ENCODE measurements around the gene IQCK. TPM values are rescaled to one million over a fixed set of nuclear protein-coding genes. Genes with fewer than 3 reads are reported as not detected.

Gene IQCK
- total RNA-seq, 5 donors from 2014 or later (not counting 1 experiment from before 2014, with no cell fraction given): 1.6 to 3.3 (median 2.0) TPM

GRCh38 chr16:19771040-19771439 is 53.0 kb downstream of the IQCK start:
- H3K4me3 Mint-ChIP-seq: no peak overlapping the region

GRCh38 chr16:19771796-19772195 is 53.7 kb downstream of the IQCK start:
- WGBS (ENCODE audit: insufficient coverage): 63% methylated on average over 3 of the region's 4 CpGs
- Mint-ChIP-seq H3K9me3 (peaks cover 0 to 14% (median 12%) of the 10 kb centered on the region in 3 donors), H3K27me3 (no peaks in the 10 kb centered on the region), H3K4me3 (no peak overlapping the region), H3K4me1 (no peaks in the 10 kb centered on the region), H3K27ac (no peak overlapping the region), H3K36me3 (peaks cover 14% of the 10 kb centered on the region)
- H3K36me3 ChIP-seq (ENCODE audit: control insufficient read depth in 2 of 2, extremely low read depth in 1 of 2, insufficient read depth in 1 of 2, low read length in 1 of 2): no peaks in the 10 kb centered on the region
- ATAC-seq (replicated peaks in 1 of 4) (no peak), DNase-seq (no peak)
- no peaks in the 10 kb centered on the region for H3K27me3 ChIP-seq (replicated peaks in 1 of 2; ENCODE audit: control insufficient read depth in 2 of 2, extremely low read depth in 1 of 2, insufficient read depth in 2 of 2, low read length in 1 of 2)
- no peak overlapping the region for H3K4me3 ChIP-seq (ENCODE audit: control insufficient read depth in 1 of 2, extremely low read depth in 1 of 2, low read length in 1 of 2)
- POLR2A ChIA-PET: interaction anchor here in 1 of 2 donors (0.5 kb wide), 1 partner anchor 108 kb away, joined by 5 read pairs; no protein-coding TSS in a partner anchor
- H3K4me1 ChIP-seq (ENCODE audit: control insufficient read depth in 1 of 2, extremely low read depth in 1 of 2, insufficient read depth in 2 of 2, low read length in 2 of 2): no peaks in the 10 kb centered on the region
- CTCF ChIA-PET: no interaction called here
- no peaks in the 10 kb centered on the region for H3K9me3 ChIP-seq
- no peak overlapping the region for H3K27ac ChIP-seq (ENCODE audit: low read length)

More at GRCh38 chr16:19771040-19771439, 53.0 kb downstream of the IQCK start:
- Histone ChIP-seq H3K27me3 (replicated peaks in 1 of 2; ENCODE audit: control insufficient read depth in 2 of 2, extremely low read depth in 1 of 2, insufficient read depth in 2 of 2, low read length in 1 of 2) (no peaks in the 10 kb centered on the region), H3K4me1 (ENCODE audit: control insufficient read depth in 1 of 2, extremely low read depth in 1 of 2, insufficient read depth in 2 of 2, low read length in 2 of 2) (no peaks in the 10 kb centered on the region), H3K4me3 (ENCODE audit: control insufficient read depth in 1 of 2, extremely low read depth in 1 of 2, low read length in 1 of 2) (no peak overlapping the region), H3K36me3 (ENCODE audit: control insufficient read depth in 2 of 2, extremely low read depth in 1 of 2, insufficient read depth in 1 of 2, low read length in 1 of 2) (no peaks in the 10 kb centered on the region), H3K27ac (ENCODE audit: low read length) (no peak overlapping the region), H3K9me3 (no peaks in the 10 kb centered on the region)
- ATAC-seq (replicated peaks in 1 of 4) (no peak), DNase-seq (no peak)
- ChIA-PET POLR2A (no interaction called here), CTCF (no interaction called here)
- Mint-ChIP-seq H3K4me1 (no peaks in the 10 kb centered on the region), H3K36me3 (peaks cover 14% of the 10 kb centered on the region), H3K27ac (no peak overlapping the region), H3K27me3 (no peaks in the 10 kb centered on the region), H3K9me3 (peaks cover 0 to 14% (median 12%) of the 10 kb centered on the region in 3 donors)
- 57% methylated on average over 1 of the region's 3 CpGs for WGBS (ENCODE audit: insufficient coverage)

- ATAC-seq (replicated peaks in 1 of 4): no peak
- no peaks in the 10 kb centered on the region for H3K9me3 ChIP-seq
- no peak overlapping the region for H3K4me3 ChIP-seq (ENCODE audit: control insufficient read depth in 1 of 2, extremely low read depth in 1 of 2, low read length in 1 of 2)
- peaks cover 0 to 8% (median 7%) of the 10 kb centered on the region in 3 donors for H3K9me3 Mint-ChIP-seq
- no peak overlapping the region for H3K27ac ChIP-seq (ENCODE audit: low read length)
- no peak overlapping the region for H3K27ac Mint-ChIP-seq
- POLR2A ChIA-PET: interaction anchor here in 1 of 2 donors (0.7 kb wide), 1 partner anchor 189 kb away, joined by 3 read pairs; no protein-coding TSS in a partner anchor
- H3K36me3 Mint-ChIP-seq: peaks cover 9% of the 10 kb centered on the region
- CTCF ChIA-PET: interaction anchor here (0.6 kb wide), 2 partner anchors 92 to 471 kb away, joined by 3 read pairs; no protein-coding TSS in a partner anchor
- H3K27me3 Mint-ChIP-seq: no peaks in the 10 kb centered on the region
- no peak for DNase-seq
- H3K4me3 Mint-ChIP-seq: no peak overlapping the region
- H3K4me1 Mint-ChIP-seq: peaks cover 0 to 6% (median 4%) of the 10 kb centered on the region in 3 donors
- H3K36me3 ChIP-seq (ENCODE audit: control insufficient read depth in 2 of 2, extremely low read depth in 1 of 2, insufficient read depth in 1 of 2, low read length in 1 of 2): no peaks in the 10 kb centered on the region
- no CpG with 5 or more reads among the region's 2 CpGs for WGBS (ENCODE audit: insufficient coverage)
- H3K27me3 ChIP-seq (replicated peaks in 1 of 2; ENCODE audit: control insufficient read depth in 2 of 2, extremely low read depth in 1 of 2, insufficient read depth in 2 of 2, low read length in 1 of 2): no peaks in the 10 kb centered on the region
- no peaks in the 10 kb centered on the region for H3K4me1 ChIP-seq (ENCODE audit: control insufficient read depth in 1 of 2, extremely low read depth in 1 of 2, insufficient read depth in 2 of 2, low read length in 2 of 2)
Measured at GRCh38 chr16:19774024-19774423, 56.0 kb downstream of the IQCK start.

GRCh38 chr16:19776147-19776546 is 58.1 kb downstream of the IQCK start:
- peaks cover 0 to 6% (median 4%) of the 10 kb centered on the region in 3 donors for H3K4me1 Mint-ChIP-seq
- DNase-seq (no peak), ATAC-seq (replicated peaks in 1 of 4) (no peak)
- Histone ChIP-seq H3K27ac (ENCODE audit: low read length) (no peak overlapping the region), H3K4me3 (ENCODE audit: control insufficient read depth in 1 of 2, extremely low read depth in 1 of 2, low read length in 1 of 2) (no peak overlapping the region), H3K36me3 (ENCODE audit: control insufficient read depth in 2 of 2, extremely low read depth in 1 of 2, insufficient read depth in 1 of 2, low read length in 1 of 2) (no peaks in the 10 kb centered on the region), H3K4me1 (ENCODE audit: control insufficient read depth in 1 of 2, extremely low read depth in 1 of 2, insufficient read depth in 2 of 2, low read length in 2 of 2) (no peaks in the 10 kb centered on the region), H3K9me3 (no peaks in the 10 kb centered on the region), H3K27me3 (replicated peaks in 1 of 2; ENCODE audit: control insufficient read depth in 2 of 2, extremely low read depth in 1 of 2, insufficient read depth in 2 of 2, low read length in 1 of 2) (no peaks in the 10 kb centered on the region)
- CTCF ChIA-PET: no interaction called here
- H3K4me3 Mint-ChIP-seq: no peak overlapping the region
- no peaks in the 10 kb centered on the region for H3K36me3 Mint-ChIP-seq
- POLR2A ChIA-PET: no interaction called here
- no peaks in the 10 kb centered on the region for H3K9me3 Mint-ChIP-seq
- no peak overlapping the region for H3K27ac Mint-ChIP-seq
- 65% methylated on average over 2 of the region's 3 CpGs for WGBS (ENCODE audit: insufficient coverage)
- H3K27me3 Mint-ChIP-seq: no peaks in the 10 kb centered on the region

GRCh38 chr16:19776565-19776964 is 58.5 kb downstream of the IQCK start:
- DNase-seq: no peak
- Mint-ChIP-seq H3K27ac (no peak overlapping the region), H3K27me3 (no peaks in the 10 kb centered on the region), H3K36me3 (no peaks in the 10 kb centered on the region), H3K4me1 (peaks cover 0 to 6% (median 4%) of the 10 kb centered on the region in 3 donors), H3K4me3 (no peak overlapping the region), H3K9me3 (no peaks in the 10 kb centered on the region)
- ATAC-seq (replicated peaks in 1 of 4): no peak
- no peak overlapping the region for H3K27ac ChIP-seq (ENCODE audit: low read length)
- no peaks in the 10 kb centered on the region for H3K27me3 ChIP-seq (replicated peaks in 1 of 2; ENCODE audit: control insufficient read depth in 2 of 2, extremely low read depth in 1 of 2, insufficient read depth in 2 of 2, low read length in 1 of 2)
- H3K36me3 ChIP-seq (ENCODE audit: control insufficient read depth in 2 of 2, extremely low read depth in 1 of 2, insufficient read depth in 1 of 2, low read length in 1 of 2): no peaks in the 10 kb centered on the region
- H3K9me3 ChIP-seq: no peaks in the 10 kb centered on the region
- POLR2A ChIA-PET: no interaction called here
- no peak overlapping the region for H3K4me3 ChIP-seq (ENCODE audit: control insufficient read depth in 1 of 2, extremely low read depth in 1 of 2, low read length in 1 of 2)
- no peaks in the 10 kb centered on the region for H3K4me1 ChIP-seq (ENCODE audit: control insufficient read depth in 1 of 2, extremely low read depth in 1 of 2, insufficient read depth in 2 of 2, low read length in 2 of 2)
- no CpG with 5 or more reads among the region's 12 CpGs for WGBS (ENCODE audit: insufficient coverage)
- CTCF ChIA-PET: interaction anchor here in 1 of 2 donors (0.7 kb wide), 1 partner anchor 124 kb away, joined by 3 read pairs; no protein-coding TSS in a partner anchor

GRCh38 chr16:19780321-19780720 is 62.2 kb downstream of the IQCK start:
- Histone ChIP-seq H3K27me3 (replicated peaks in 1 of 2; ENCODE audit: control insufficient read depth in 2 of 2, extremely low read depth in 1 of 2, insufficient read depth in 2 of 2, low read length in 1 of 2) (no peaks in the 10 kb centered on the region), H3K4me3 (ENCODE audit: control insufficient read depth in 1 of 2, extremely low read depth in 1 of 2, low read length in 1 of 2) (no peak overlapping the region), H3K36me3 (ENCODE audit: control insufficient read depth in 2 of 2, extremely low read depth in 1 of 2, insufficient read depth in 1 of 2, low read length in 1 of 2) (no peaks in the 10 kb centered on the region), H3K9me3 (no peaks in the 10 kb centered on the region), H3K27ac (ENCODE audit: low read length) (no peak overlapping the region), H3K4me1 (ENCODE audit: control insufficient read depth in 1 of 2, extremely low read depth in 1 of 2, insufficient read depth in 2 of 2, low read length in 2 of 2) (no peaks in the 10 kb centered on the region)
- Mint-ChIP-seq H3K36me3 (no peaks in the 10 kb centered on the region), H3K4me1 (peaks cover 0 to 6% (median 4%) of the 10 kb centered on the region in 3 donors), H3K27me3 (no peaks in the 10 kb centered on the region), H3K9me3 (no peaks in the 10 kb centered on the region), H3K27ac (no peak overlapping the region), H3K4me3 (no peak overlapping the region)
- CTCF ChIA-PET: no interaction called here
- DNase-seq (no peak), ATAC-seq (replicated peaks in 1 of 4) (no peak)
- no CpG with 5 or more reads among the region's 3 CpGs for WGBS (ENCODE audit: insufficient coverage)
- POLR2A ChIA-PET: no interaction called here

GRCh38 chr16:19781226-19781625 is 63.2 kb downstream of the IQCK start:
- ATAC-seq (replicated peaks in 1 of 4) (no peak), DNase-seq (no peak)
- no peaks in the 10 kb centered on the region for H3K36me3 ChIP-seq (ENCODE audit: control insufficient read depth in 2 of 2, extremely low read depth in 1 of 2, insufficient read depth in 1 of 2, low read length in 1 of 2)
- no peaks in the 10 kb centered on the region for H3K4me1 ChIP-seq (ENCODE audit: control insufficient read depth in 1 of 2, extremely low read depth in 1 of 2, insufficient read depth in 2 of 2, low read length in 2 of 2)
- 96% methylated on average over 4 of the region's 6 CpGs for WGBS (ENCODE audit: insufficient coverage)
- no peaks in the 10 kb centered on the region for H3K9me3 ChIP-seq
- POLR2A ChIA-PET: no interaction called here
- Mint-ChIP-seq H3K4me3 (no peak overlapping the region), H3K4me1 (peaks cover 0 to 6% (median 4%) of the 10 kb centered on the region in 3 donors), H3K36me3 (no peaks in the 10 kb centered on the region), H3K27ac (no peak overlapping the region), H3K27me3 (no peaks in the 10 kb centered on the region), H3K9me3 (no peaks in the 10 kb centered on the region)
- no peak overlapping the region for H3K27ac ChIP-seq (ENCODE audit: low read length)
- no peak overlapping the region for H3K4me3 ChIP-seq (ENCODE audit: control insufficient read depth in 1 of 2, extremely low read depth in 1 of 2, low read length in 1 of 2)
- CTCF ChIA-PET: no interaction called here
- no peaks in the 10 kb centered on the region for H3K27me3 ChIP-seq (replicated peaks in 1 of 2; ENCODE audit: control insufficient read depth in 2 of 2, extremely low read depth in 1 of 2, insufficient read depth in 2 of 2, low read length in 1 of 2)
